HG03064 (cell line): ENCODE measurements around the gene TNN.
A peak's percentile ranks its signal among the peaks of the same experiment; 100 is the strongest.

ENCODE experiments used
- ATAC-seq: cut with Tn5 transposase; IDR thresholded peaks from one replicate; pipeline ENCODE4 v1.9.1; 2021; ENCODE audit warnings: low read depth; ENCODE audit not compliant: unreplicated experiment

The TNN gene

GRCh38 chr1:175062858-175063257, 4.8 kb upstream of the TNN start:
- ATAC-seq: no peak

- no peak for ATAC-seq
Measured at GRCh38 chr1:175070818-175071217, 3.2 kb downstream of the TNN start.

DNA sequence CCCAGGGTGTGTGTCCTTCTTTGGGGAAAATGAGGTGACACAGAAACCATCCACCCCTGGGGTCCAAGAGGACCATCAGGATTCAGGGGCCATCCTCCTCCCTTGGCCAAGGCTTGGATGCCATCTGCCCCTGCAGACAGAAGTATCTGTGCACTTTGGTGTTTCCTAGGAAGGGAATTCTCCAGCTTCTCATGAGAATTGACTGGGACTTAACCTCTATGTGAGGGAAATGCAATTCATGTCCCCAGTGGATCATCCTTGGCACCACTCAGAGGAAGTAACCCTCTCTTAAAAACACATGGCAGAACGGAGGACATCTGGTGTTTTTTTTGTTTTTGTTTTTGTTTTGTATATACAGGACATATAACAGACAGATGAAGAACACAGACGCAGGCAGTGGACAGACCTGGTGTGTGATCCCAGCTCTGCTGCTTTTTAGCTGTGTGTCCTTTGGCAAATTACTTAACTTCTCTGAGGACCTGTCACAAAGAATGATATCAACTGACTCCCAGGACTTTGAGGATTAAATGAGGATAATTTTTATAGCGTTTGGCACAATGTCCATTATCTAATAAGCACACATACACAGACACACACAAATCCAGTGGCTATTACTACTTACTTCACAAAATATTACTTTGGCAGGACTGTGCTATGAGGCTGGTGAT, 3.8 kb downstream of the TNN start:
- ATAC-seq: no peak

DNA sequence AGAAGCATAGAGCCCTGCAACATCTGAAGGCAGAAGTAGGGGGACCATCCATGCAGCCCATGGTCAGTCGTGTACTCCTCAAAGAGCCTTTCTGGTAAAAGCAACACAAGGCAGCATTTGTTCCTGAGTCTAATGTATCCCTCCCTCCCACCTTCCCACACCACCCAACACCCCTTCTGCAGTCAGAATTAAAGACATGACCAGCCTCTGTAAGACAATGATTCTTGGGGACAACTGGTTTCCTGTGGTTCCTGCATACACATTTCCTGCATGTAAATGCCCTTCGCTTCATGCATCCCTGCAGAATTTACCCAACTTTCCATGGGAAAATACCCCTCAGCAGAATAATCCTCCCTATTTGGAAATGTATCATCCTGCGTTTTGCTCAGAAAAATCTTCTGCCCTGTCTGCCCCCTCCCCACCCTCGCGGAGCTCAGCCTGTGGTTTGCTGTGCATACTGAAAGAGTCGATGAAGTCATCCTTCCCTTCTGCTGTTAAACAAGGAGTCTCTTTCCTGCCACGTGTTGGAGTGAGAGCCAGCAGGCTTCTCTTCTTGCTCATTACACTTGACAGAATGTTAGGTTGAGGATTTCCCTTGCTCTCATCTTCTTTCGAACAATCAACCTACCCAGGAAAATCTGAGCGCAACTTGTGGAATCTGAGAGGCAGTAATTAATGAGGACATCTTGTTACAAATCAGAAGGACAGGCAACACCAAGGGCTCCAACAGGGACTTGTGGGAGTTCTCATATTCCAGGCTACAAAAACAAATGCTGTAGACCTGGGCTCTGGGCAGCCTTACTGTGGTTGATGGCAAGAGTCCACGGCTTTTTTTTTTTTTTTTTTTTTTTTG, 4.7 kb downstream of the TNN start:
- peak; percentile 85 for ATAC-seq

DNA sequence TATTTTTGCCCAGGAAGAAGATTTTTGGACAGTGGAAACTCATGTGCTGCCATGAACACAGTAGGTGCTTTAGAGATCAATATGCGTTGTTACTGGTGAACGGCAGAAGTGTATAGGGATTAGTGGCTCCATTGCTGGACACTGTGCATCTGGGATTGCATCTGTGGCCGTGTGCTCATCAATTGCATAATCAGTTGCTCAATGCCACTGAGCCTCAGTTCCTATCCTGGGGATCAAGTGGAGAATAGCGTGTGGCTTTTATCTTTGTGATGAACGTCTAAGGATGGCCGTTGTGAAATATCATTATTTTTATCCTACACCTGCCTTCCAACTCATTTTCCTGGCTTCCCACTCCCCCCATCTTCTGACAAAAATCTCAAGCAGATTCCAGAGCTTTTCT, 5.4 kb downstream of the TNN start:
- no peak for ATAC-seq

DNA sequence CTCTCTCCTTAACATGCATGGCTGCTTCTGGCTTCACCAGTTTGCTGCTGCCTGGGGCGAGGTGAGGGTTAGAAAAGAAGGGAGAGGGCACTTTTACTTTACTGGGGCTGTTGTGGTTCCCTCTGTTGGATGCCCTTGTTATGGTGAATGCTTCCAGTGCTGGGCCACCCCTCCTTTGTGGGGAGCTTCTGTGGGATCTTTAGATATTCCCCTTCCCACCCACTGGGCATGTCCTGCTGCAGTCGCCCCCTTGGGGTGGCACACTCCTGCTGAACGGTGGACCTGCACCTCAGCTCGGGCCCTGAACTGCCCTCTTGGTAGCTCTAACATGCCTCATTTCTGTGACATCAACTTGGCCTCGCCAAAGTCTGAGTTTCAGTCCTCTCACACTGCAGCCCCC, 6.0 kb downstream of the TNN start:
- ATAC-seq: no peak

- no peak for ATAC-seq
Measured at GRCh38 chr1:175075572-175076568, 8.2 kb downstream of the TNN start.

DNA sequence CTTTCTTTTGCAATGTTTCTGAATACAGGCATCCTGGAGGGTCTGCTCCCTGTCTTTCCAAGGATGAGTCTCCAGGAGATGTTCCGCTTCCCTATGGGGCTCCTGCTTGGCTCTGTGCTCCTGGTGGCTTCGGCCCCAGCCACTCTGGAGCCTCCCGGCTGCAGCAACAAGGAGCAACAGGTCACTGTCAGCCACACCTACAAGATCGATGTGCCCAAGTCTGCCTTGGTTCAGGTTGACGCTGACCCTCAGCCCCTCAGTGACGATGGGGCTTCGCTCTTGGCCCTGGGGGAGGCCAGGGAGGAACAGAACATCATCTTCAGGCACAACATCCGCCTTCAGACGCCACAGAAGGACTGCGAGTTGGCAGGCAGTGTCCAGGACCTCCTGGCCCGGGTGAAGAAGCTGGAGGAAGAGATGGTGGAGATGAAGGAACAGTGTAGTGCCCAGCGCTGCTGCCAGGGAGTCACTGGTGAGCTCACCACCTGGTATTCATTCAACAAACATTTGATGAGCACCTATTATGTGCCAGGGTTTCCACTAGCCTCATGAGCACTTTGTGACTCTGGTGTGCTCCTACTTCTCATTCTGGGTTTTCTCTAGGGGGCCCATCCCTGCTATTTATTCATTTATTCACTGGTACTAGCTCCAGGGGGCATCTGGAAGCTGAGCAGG, 9.9 kb downstream of the TNN start:
- no peak for ATAC-seq

- ATAC-seq: no peak
Measured at GRCh38 chr1:175078629-175079028, 11.0 kb downstream of the TNN start.

GRCh38 chr1:175079338-175079737, 11.7 kb downstream of the TNN start:
- no peak for ATAC-seq

DNA sequence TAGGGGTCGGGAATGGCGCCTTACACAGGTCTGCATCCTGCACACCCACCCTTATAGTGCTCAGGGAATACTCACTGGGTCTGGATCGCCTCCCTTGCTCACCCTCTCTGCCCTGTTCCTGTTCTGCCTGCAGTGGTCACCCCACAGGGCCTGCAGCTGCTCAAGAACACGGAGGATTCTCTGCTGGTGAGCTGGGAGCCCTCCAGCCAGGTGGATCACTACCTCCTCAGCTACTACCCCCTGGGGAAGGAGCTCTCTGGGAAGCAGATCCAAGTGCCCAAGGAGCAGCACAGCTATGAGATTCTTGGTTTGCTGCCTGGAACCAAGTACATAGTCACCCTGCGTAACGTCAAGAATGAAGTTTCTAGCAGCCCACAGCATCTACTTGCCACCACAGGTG, 12.4 kb downstream of the TNN start:
- no peak for ATAC-seq

- ATAC-seq: no peak
Measured at GRCh38 chr1:175081983-175082382, 14.3 kb downstream of the TNN start.

- ATAC-seq: no peak
Measured at GRCh38 chr1:175088525-175088951, 20.9 kb downstream of the TNN start.

DNA sequence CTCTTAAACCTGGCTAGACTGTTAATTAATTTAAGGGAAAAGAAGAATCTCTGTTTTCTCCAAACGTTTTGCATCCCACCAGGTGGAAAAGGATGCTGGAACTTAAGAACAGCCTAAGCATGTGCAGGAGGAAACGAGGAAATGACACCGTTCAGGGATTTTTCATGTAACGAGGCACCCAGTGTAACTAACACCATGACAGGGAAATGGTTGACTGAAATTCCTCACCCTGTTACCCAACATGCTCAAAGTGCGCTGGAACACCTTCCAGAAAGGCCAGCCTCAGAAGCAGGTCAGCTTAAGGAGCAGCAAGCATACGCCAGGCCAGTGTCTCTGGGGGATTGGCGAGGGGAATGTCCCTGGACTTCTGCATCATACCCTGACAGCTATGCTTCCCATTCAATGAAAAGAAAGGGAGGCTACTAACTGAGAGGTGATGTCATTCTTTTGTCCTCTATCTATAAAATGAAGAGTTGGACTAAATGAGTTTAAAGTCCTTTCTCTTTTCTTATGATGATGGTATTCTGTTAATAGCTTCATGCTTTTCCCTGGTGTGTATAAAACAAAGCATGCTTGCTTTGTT, 21.6 kb downstream of the TNN start:
- no peak for ATAC-seq

DNA sequence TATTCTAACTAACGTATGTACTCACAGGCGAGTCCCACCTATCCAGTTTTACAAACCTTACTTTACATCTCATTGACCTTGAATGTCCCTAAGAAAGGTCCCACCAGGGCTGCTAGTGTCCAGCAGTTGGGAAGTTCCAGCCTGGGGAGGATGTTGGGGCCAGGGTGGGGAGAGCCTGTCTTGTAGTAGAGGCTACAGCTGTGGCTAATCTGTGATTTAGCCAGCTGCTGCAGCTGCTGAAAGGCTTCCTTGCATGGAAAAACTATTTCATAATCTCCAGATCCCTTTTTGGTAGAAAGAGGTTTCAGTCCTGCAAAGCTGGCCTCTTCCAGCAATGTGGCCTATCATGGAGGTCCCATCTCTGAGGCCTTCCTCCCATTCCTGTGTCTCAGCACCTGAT, 23.1 kb downstream of the TNN start:
- ATAC-seq: no peak

- ATAC-seq: no peak
Measured at GRCh38 chr1:175094626-175095025, 27.0 kb downstream of the TNN start.

DNA sequence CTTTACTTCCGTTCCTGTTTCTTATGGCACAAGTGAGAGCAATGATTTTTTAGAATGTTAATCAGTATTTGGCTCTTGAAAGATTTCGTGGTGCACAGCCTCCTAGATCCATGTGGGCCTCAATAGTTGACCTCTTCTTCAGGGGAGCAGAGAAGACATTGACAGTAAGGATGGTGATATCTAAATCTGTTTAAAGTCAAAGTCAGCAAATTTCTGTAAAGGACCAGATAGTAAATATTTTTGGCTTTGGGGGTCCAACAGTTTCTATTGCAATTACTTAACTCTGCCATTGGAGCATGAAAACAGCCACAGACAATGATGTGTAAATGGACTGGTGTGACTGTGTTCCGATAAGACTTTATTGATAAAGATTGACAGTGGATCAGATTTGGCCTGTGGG, 27.4 kb downstream of the TNN start:
- no peak for ATAC-seq

DNA sequence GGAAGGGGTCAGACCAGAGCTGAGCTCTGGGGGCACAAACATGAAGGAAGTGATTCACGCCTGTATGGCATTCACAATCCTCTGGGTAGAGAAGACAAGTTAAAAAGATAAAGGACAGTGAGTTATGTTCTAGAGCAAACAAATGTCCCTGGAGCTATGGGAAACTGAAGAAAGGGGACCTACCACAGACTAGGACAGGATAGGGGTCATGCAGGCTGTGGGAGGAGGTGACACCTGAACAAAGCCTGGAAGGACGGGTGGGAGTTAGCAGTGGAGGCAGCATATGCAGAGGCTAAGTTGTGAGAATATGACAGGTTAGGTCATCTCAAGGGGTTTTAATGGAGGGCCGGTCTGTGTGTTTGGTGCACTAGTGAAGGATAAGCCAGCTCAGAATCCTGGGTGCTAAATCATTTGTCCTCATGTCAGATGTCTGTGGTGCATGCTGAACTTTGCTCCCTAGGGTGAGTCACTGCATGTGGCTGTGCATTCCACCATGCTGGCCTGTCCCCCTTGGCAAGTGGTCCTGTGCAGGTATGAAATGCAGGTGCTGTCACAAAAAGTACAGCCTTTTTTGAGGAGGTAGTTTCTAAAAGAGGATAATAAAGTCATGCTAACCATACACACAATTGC, 28.5 kb downstream of the TNN start:
- ATAC-seq: no peak

GRCh38 chr1:175097361-175097760, 29.7 kb downstream of the TNN start:
- ATAC-seq: no peak

GRCh38 chr1:175099916-175100315, 32.3 kb downstream of the TNN start:
- ATAC-seq: no peak
